Heart left ventricle (tissue), 16 donors: ENCODE results near the gene DAPK2. TPM values are rescaled to one million over a fixed set of nuclear protein-coding genes. Genes with fewer than 3 reads are reported as not detected.
"Not testable (repeated sequence)": the region's sequence is repeated elsewhere in the genome, so short reads cannot be mapped to it uniquely, and the experiment has no call there.

Source experiments
- ATAC-seq, 4 donors: fragments of 200-7000 bp; cut with Tn5 transposase; one replicate each; pipeline ENCODE4 v1.9.1; 2020 to 2022; ENCODE audit warnings: moderate library complexity in 4 of 4, mild to moderate bottlenecking in 3 of 4, moderate number of reproducible peaks in 1 of 4
- DNase-seq, 5 donors: peaks; one replicate each; pipeline ENCODE4 v3.0.0-alpha.2; 2020
- H3K27ac ChIP-seq, 12 donors: fragments of 200-600 bp; sonication (generic) in 4 of 12; one replicate each; pipeline versions ENCODE4 v1.5.0 to v1.8.0; 2016 to 2022; ENCODE audit warnings: mild to moderate bottlenecking in 2 of 12
- H3K27me3 ChIP-seq, 9 donors: fragments of 200-600 bp; sonication (generic) in 2 of 9; one replicate each; pipeline versions ENCODE4 v1.5.1 to v1.8.0; 2016 to 2022; ENCODE audit warnings: mild to moderate bottlenecking in 3 of 9
- H3K36me3 ChIP-seq, 9 donors: fragments of 200-600 bp; sonication (generic) in 2 of 9; one replicate each; pipeline versions ENCODE4 v1.5.0 to v1.8.0; 2018 to 2022; ENCODE audit warnings: mild to moderate bottlenecking in 2 of 9
- H3K4me1 ChIP-seq, 12 donors: fragments of 200-600 bp; sonication (generic) in 4 of 12; one replicate each; pipeline versions ENCODE4 v1.5.0 to v1.8.0; 2016 to 2022; ENCODE audit warnings: mild to moderate bottlenecking in 3 of 12
- H3K4me3 ChIP-seq, 12 donors: fragments of 200-600 bp; sonication (generic) in 4 of 12; one replicate each; pipeline versions ENCODE4 v1.5.0 to v1.8.0; 2017 to 2022; ENCODE audit warnings: mild to moderate bottlenecking in 9 of 12, moderate library complexity in 4 of 12
- H3K9me3 ChIP-seq, 12 donors: fragments of 200-600 bp; sonication (generic) in 4 of 12; one replicate each; pipeline versions ENCODE4 v1.5.0 to v1.8.0; 2016 to 2022; ENCODE audit warnings: mild to moderate bottlenecking in 1 of 12
- POLR2A ChIP-seq, 2 donors: fragments of 450-650 bp; IDR thresholded peaks; one replicate each; pipeline ENCODE4 v1.6.1; 2017; ENCODE audit warnings: antibody characterized with exemption in 2 of 2, mild to moderate bottlenecking in 2 of 2, moderate library complexity in 2 of 2
- WGBS, 4 donors: extraction: QIAGEN DNeasy Blood & Tissue Kit in 2 of 4; methylation state at CpG; one replicate each; pipeline versions ENCODE4 v1.1.5 to v1.1.7; 2013 to 2018; 5-methylcytosine and 5-hydroxymethylcytosine counted together
- intact Hi-C, 10 donors: fragments of 100-400 bp; cut with DNase I; formaldehyde crosslinking; loops; one replicate each; pipeline versions ENCODE4 v1.11.1 to v1.14.2; 2022
- polyA plus RNA-seq, 2 donors: library from polyadenylated mRNA; stranded (reverse); fragments of 200-250 nt; gene quantifications; one replicate each; pipeline ENCODE4 v1.2.3, GENCODE V29; 2013
- total RNA-seq, 9 donors: library from RNA; depleted of rRNA in 2 of 9; stranded (reverse); fragments of >200 nt in 2 of 9; fragmentation: NEBNext Ultra II Directional in 3 of 9; extraction: Animal tissue kit (Norgen Biotek cat#: 25700) in 3 of 9; gene quantifications; one replicate each; pipeline versions ENCODE4 v1.1.0 to v1.2.4, GENCODE V29; 2016 to 2023
- TF ChIP-seq, protein P1 (sequence below), 12 donors: fragments of 200-600 bp; sonication (generic) in 4 of 12; IDR thresholded peaks; one replicate each; pipeline versions ENCODE4 v1.5.0 to v1.8.0; 2018 to 2022; ENCODE audit warnings: antibody characterized with exemption in 12 of 12, mild to moderate bottlenecking in 5 of 12
- donor health status: ischemic (EF 13 %, LVEDD 7.1; RV severe dilation, severe dysfunction).
- donor health status: healthy with polysubstance abuse.
- donor health status: DM: no; HTN: yes; CAD: no.
- donor health status: DM: no; HTN: no; CAD: no.
- donor health status: ischemic (EF 25% LVEDD 6.9; RV normal size, moderate dysfunction).
- donor health status: ischemic (EF 25% LVEDD 5.7; RV mildly dilated, moderate dysfunction).
- donor health status: healthy.
- donor health status: DM: yes; HTN: yes; CAD: no.
- donor health status: ischemic (EF 35%, LVEDD 5.7; RV mildly dilated, moderate dysfunction).
- donor health status: nonischemic (EF 11% LVEDD 7.7; RV severe dilation, severe dysfunction).
- donor health status: DM: yes; HTN: yes; CAD: no.
- donor health status: PGD.
- donor health status: ischemic (EF 29% LVEDD 5.4; RV normal size, mild dysfunction).
- donor health status: nonischemic (EF 23%, LVEDD 6.1; RV moderate dilation, normal function).

DAPK2 gene
- total and polyA plus RNA-seq, 11 donors = 20.4 to 56.2 (median 26.4) TPM

DNA sequence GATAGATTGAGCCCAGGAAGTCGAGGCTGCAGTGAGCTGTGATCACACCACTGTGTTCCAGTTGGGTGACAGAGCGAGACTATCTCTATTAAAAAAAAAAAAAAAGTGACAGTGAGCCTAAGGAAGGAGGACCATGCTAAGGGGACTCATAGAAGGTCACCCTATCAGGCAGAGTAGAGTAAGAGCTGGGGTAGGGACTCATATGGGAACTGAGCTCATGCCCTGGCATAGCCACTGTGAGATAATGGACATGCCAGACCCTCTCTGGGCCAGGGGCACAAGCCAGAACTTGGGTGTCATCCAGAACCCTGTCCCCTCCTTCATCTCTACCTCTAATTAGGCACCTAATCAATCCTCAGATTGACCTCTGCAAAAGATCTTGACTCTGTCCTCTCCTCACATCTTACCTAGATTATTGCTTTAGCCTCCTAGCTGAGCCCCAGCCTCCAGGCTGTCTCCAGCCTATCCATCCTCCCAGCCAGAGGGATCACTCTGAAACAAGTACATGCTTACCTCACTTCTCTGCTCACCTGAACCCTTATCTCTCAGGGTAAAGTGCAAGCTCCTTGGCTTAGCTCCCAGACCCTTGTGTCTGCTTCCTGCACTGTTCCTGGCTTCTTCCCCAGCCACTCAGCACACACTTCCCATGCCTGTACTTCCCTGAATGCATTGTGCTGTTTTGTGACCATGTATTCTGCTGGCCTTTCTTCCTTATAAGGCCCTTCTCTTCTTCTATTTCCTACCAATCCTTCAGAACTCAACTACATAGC is 76.4 kb downstream of the DAPK2 start:
- TF ChIP-seq POLR2A (IDR thresholded peaks at IDR 0.05) = no peak
- TF ChIP-seq, protein P1, sequence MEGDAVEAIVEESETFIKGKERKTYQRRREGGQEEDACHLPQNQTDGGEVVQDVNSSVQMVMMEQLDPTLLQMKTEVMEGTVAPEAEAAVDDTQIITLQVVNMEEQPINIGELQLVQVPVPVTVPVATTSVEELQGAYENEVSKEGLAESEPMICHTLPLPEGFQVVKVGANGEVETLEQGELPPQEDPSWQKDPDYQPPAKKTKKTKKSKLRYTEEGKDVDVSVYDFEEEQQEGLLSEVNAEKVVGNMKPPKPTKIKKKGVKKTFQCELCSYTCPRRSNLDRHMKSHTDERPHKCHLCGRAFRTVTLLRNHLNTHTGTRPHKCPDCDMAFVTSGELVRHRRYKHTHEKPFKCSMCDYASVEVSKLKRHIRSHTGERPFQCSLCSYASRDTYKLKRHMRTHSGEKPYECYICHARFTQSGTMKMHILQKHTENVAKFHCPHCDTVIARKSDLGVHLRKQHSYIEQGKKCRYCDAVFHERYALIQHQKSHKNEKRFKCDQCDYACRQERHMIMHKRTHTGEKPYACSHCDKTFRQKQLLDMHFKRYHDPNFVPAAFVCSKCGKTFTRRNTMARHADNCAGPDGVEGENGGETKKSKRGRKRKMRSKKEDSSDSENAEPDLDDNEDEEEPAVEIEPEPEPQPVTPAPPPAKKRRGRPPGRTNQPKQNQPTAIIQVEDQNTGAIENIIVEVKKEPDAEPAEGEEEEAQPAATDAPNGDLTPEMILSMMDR (IDR thresholded peaks at IDR 0.05) = no peak
- Histone ChIP-seq H3K9me3 (peaks cover 0 to under 1% (median 0%) of the 10 kb centered on the region in 12 donors), H3K27me3 (no peaks in the 10 kb centered on the region), H3K4me1 (peaks cover 3 to 66% (median 38%) of the 10 kb centered on the region in 12 donors), H3K36me3 (peaks cover 0 to 14% (median 4%) of the 10 kb centered on the region in 9 donors), H3K27ac (peak overlapping the region; percentile 18 to 89 (median 77)), H3K4me3 (no peak overlapping the region)
- ATAC-seq (peak; percentile 81 to 88 (median 86)), DNase-seq (peak in 4 of 5 donors; percentile 63 to 77 (median 68))
- intact Hi-C loops = loop anchor here in 3 of 10 donors (5.0 to 10.0 kb wide), 3 partner anchors 55 to 77 kb away; partner anchors contain the start of gene DAPK2 (in 2 of the 3)
- 53 to 61% (median 60%) methylated on average over 2 of the region's 2 CpGs for WGBS, 4 donors

DNA sequence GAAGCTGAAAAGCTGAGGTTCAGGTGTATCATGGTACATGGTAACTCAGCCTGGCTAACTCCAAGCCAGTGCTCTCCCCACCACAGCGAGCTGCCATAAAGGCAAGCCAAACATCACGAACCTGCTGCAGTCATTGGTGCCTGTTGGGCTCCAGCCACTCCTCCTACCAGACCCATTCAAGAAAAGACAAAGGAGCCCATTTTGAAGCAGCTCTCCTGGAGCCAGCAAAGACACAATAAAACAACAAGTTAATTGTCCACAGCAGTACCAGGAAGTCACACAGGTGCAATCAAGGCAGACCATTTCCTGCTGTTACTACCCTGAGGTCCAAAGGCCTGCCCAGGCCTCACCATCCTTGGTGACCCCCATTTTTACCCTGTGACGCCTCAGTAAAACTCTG is 77.6 kb downstream of the DAPK2 start:
- ATAC-seq (no peak), DNase-seq (no peak)
- WGBS, 4 donors = 68 to 89% (median 78%) methylated on average over 3 of the region's 3 CpGs
- no peak for TF ChIP-seq POLR2A (IDR thresholded peaks at IDR 0.05)
- TF ChIP-seq, protein P1 (IDR thresholded peaks at IDR 0.05) = no peak
- H3K4me1 ChIP-seq = peaks cover 3 to 65% (median 38%) of the 10 kb centered on the region in 12 donors
- peaks cover 0 to 14% (median 4%) of the 10 kb centered on the region in 9 donors for H3K36me3 ChIP-seq
- H3K27ac ChIP-seq = peak overlapping the region; percentile 12 to 89 (median 77)
- no peak overlapping the region for H3K4me3 ChIP-seq
- peaks cover 0 to 11% (median 0%) of the 10 kb centered on the region in 12 donors for H3K9me3 ChIP-seq
- H3K27me3 ChIP-seq = no peaks in the 10 kb centered on the region
- intact Hi-C loops = loop anchor here in 1 of 10 donors (5.0 kb wide), 1 partner anchor 79 kb away; the partner anchor contains the start of gene DAPK2

DNA sequence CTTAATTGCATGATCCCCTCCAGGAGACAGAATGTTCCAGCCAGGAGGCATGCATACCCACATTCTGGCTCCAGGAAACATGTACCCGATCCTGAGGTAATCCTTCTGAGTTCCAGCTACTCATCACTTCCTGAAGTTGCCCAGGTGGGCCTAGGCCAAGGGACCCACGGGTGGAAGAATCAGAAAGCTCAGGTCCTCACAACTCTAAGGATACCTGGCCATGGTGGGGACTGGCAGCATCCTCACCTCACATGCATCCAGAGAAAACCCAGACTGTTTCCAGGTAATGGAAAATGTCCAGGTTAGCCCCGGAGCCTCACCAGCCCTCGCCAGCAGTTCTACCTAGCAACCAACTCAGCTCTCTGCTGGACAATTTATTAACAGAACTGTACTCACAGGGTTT is 78.2 kb downstream of the DAPK2 start:
- Histone ChIP-seq H3K4me1 (peaks cover 3 to 59% (median 38%) of the 10 kb centered on the region in 12 donors), H3K9me3 (peaks cover 0 to 11% (median 0%) of the 10 kb centered on the region in 12 donors), H3K27ac (peak overlapping the region in 11 of 12 donors; percentile 12 to 89 (median 77)), H3K4me3 (no peak overlapping the region), H3K27me3 (no peaks in the 10 kb centered on the region), H3K36me3 (peaks cover 0 to 17% (median 4%) of the 10 kb centered on the region in 9 donors)
- DNase-seq (no peak), ATAC-seq (peak in 1 of 4 donors; percentile 9)
- WGBS, 4 donors = 65 to 79% (median 75%) methylated on average over 4 of the region's 4 CpGs
- TF ChIP-seq POLR2A (IDR thresholded peaks at IDR 0.05) = no peak
- TF ChIP-seq, protein P1 (IDR thresholded peaks at IDR 0.05) = no peak
- intact Hi-C loops = loop anchor here in 1 of 10 donors (5.0 kb wide), 1 partner anchor 79 kb away; the partner anchor contains the start of gene DAPK2

DNA sequence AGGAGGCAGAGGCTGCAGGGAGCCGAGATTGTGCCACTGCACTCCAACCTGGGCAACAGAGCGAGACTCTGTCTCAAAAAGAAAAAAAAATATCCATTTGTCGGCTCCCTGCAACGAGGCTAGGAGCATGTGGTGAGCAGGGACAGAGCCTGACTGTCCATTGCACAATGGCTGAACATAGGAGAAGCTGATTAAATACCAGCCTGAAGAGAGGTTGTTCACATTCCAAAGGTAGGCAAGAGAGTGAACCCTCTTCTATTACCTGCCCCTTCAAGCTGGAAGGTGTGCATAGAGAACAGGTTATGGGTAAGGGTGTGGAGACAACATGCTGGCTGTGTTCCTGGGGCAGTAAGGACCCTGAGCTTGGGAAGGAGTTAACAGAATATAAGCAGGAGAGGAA is 78.7 kb downstream of the DAPK2 start:
- intact Hi-C loops = loop anchor here in 1 of 10 donors (5.0 kb wide), 1 partner anchor 80 kb away; the partner anchor contains the start of gene DAPK2
- no peak for DNase-seq
- 87 to 92% (median 89%) methylated on average over 4 of the region's 4 CpGs for WGBS, 4 donors
- H3K9me3 ChIP-seq = peaks cover 0 to 11% (median 0%) of the 10 kb centered on the region in 12 donors
- H3K27me3 ChIP-seq = no peaks in the 10 kb centered on the region
- H3K4me1 ChIP-seq = peaks cover 3 to 54% (median 36%) of the 10 kb centered on the region in 12 donors
- peak overlapping the region in 9 of 12 donors; percentile 72 to 89 (median 80) for H3K27ac ChIP-seq
- TF ChIP-seq, protein P1 (IDR thresholded peaks at IDR 0.05) = no peak
- no peak for TF ChIP-seq POLR2A (IDR thresholded peaks at IDR 0.05)
- no peak overlapping the region for H3K4me3 ChIP-seq
- H3K36me3 ChIP-seq = peaks cover 0 to 21% (median 4%) of the 10 kb centered on the region in 9 donors
- no peak for ATAC-seq

DNA sequence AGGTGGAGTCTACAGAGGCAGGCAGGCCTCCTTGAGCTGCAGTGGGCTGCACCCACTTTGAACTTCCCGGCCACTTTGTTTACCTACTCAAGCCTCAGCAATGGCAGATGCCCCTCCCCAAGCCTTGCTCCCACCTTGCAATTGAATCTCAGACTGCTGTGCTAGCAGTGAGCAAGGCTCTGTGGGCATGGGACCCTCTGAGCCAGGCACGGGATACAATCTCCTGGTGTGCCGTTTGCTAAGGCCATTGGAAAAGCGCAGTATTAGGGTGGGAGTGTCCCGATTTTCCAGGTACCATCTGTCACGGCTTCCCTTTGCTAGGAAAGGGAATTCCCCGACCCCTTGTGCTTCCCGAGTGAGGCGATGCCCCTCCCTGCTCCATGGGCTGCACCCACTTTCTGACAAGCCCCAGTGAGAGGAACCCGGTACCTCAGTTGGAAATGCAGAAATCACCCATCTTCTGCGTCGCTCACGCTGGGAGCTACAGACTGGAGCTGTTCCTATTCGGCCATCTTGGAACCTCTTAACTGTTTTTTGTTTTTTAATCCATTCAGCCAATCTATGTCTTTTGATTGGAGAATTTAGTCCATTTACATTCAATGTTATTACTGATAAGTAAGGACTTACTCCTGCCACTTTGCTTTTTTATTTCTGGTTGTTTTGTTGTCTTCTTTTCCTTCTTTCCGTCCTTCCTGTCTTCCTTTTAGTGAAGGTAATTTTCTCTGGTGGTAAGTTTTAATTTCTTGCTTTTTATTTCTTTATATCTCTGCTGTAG is 83.2 kb downstream of the DAPK2 start:
- H3K27ac ChIP-seq, intact Hi-C loops, DNase-seq, H3K4me3 ChIP-seq, H3K27me3 ChIP-seq, ATAC-seq: not testable (repeated sequence)
- WGBS, 4 donors = 96 to 99% (median 97%) methylated on average over 15 of the region's 15 CpGs
- H3K9me3 ChIP-seq = peaks cover 0 to 11% (median 0%) of the 10 kb centered on the region in 12 donors
- peaks cover 0 to 28% (median 4%) of the 10 kb centered on the region in 9 donors for H3K36me3 ChIP-seq
- H3K4me1 ChIP-seq = peaks cover 0 to 12% (median 6%) of the 10 kb centered on the region in 12 donors
